ENCODE data around the gene RBM17. TPM values are rescaled to one million over a fixed set of nuclear protein-coding genes. Genes with fewer than 3 reads are reported as not detected.

Gene RBM17
- total RNA-seq, 1 experiment from 2014 or later: 128 TPM

DNA sequence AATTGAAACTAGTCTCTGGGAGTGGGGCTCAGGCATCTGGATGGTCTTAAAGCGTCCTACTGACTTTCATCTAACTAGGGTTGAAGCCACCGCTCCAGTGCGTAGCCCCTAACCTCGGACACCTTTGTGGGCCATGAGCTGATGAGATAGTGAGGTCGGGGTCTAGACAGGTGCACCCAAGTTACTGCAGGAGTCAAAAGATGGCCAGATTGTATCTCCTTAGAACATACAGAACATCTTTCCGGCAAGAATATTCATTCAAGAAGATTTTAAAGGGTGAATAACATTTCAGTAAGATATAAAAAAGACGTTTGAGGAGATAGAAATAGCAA lies 20.6 kb downstream of the RBM17 start:
- intact Hi-C loops (cut with micrococcal nuclease): loop anchor here (1.0 kb wide), 4 partner anchors 42 to 297 kb away; partner anchors contain the start of gene PFKFB3
- BruUV-seq (replicated peaks): no TSS peak
- TF ChIP-seq CTCF (IDR thresholded peaks at IDR 0.05; ENCODE audit: unreplicated experiment): no peak
- H3K4me1 Mint-ChIP-seq (ENCODE audit: insufficient read depth, unreplicated experiment): peaks cover 13% of the 10 kb centered on the region
- ChIA-PET CTCF (interaction anchor here (0.5 to 7.7 kb wide), 8 partner anchors 9 to 576 kb away, joined by 3 to 80 read pairs (median 6); no protein-coding TSS in a partner anchor), POLR2A (interaction anchor here (0.5 to 1.7 kb wide), 3 partner anchors 11 to 297 kb away, joined by 3 to 5 read pairs (median 3); no protein-coding TSS in a partner anchor)
- no peak overlapping the region for H3K27ac Mint-ChIP-seq (ENCODE audit: low read depth, unreplicated experiment)
- no peak overlapping the region for H3K4me3 Mint-ChIP-seq (ENCODE audit: unreplicated experiment)
- no peak for DNase-seq (ENCODE audit: unreplicated experiment)
- peaks cover 92% of the 10 kb centered on the region for H3K36me3 Mint-ChIP-seq (ENCODE audit: insufficient read depth, unreplicated experiment)
- H3K27me3 Mint-ChIP-seq (ENCODE audit: insufficient read depth, unreplicated experiment): no peaks in the 10 kb centered on the region
- no peaks in the 10 kb centered on the region for H3K9me3 Mint-ChIP-seq (ENCODE audit: unreplicated experiment)

DNA sequence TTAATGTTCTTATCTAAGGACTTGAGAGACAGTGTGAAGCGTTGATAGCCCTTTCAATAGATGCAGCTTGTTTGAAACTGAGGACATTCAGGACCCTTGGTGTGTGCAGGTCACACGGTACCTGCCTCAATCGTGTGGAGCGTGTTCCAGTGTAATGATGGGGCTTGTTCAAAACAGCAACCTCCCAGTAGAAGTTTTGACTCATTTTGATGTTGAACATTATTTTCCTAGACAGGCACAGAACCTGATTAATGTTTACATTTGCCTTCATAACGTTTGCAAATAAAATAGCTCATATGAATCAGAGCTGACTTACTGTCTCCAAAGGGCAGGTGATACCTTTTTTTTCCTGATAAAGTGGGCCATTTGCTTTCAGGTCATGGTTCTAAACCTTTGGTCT lies 21.3 kb downstream of the RBM17 start:
- DNase-seq (ENCODE audit: unreplicated experiment): no peak
- Mint-ChIP-seq H3K9me3 (ENCODE audit: unreplicated experiment) (no peaks in the 10 kb centered on the region), H3K27ac (ENCODE audit: low read depth, unreplicated experiment) (no peak overlapping the region), H3K36me3 (ENCODE audit: insufficient read depth, unreplicated experiment) (peaks cover 91% of the 10 kb centered on the region), H3K27me3 (ENCODE audit: insufficient read depth, unreplicated experiment) (no peaks in the 10 kb centered on the region), H3K4me3 (ENCODE audit: unreplicated experiment) (no peak overlapping the region), H3K4me1 (ENCODE audit: insufficient read depth, unreplicated experiment) (peaks cover 17% of the 10 kb centered on the region)
- intact Hi-C loops (cut with micrococcal nuclease): no loop called here
- no peak for TF ChIP-seq CTCF (IDR thresholded peaks at IDR 0.05; ENCODE audit: unreplicated experiment)
- no TSS peak for BruUV-seq (replicated peaks)
- POLR2A ChIA-PET: interaction anchor here (1.4 to 1.7 kb wide), 2 partner anchors 10 to 296 kb away, joined by 3 to 5 read pairs; no protein-coding TSS in a partner anchor
- CTCF ChIA-PET: interaction anchor here (0.7 to 7.7 kb wide), 9 partner anchors 24 to 352 kb away, joined by 3 to 80 read pairs (median 4); no protein-coding TSS in a partner anchor

- no peaks in the 10 kb centered on the region for H3K9me3 Mint-ChIP-seq (ENCODE audit: unreplicated experiment)
- peaks cover 84% of the 10 kb centered on the region for H3K36me3 Mint-ChIP-seq (ENCODE audit: insufficient read depth, unreplicated experiment)
- no TSS peak for BruUV-seq (replicated peaks)
- TF ChIP-seq CTCF (IDR thresholded peaks at IDR 0.05; ENCODE audit: unreplicated experiment): no peak
- H3K27ac Mint-ChIP-seq (ENCODE audit: low read depth, unreplicated experiment): no peak overlapping the region
- no peak for DNase-seq (ENCODE audit: unreplicated experiment)
- no peak overlapping the region for H3K4me3 Mint-ChIP-seq (ENCODE audit: unreplicated experiment)
- peaks cover 17% of the 10 kb centered on the region for H3K4me1 Mint-ChIP-seq (ENCODE audit: insufficient read depth, unreplicated experiment)
- intact Hi-C loops (cut with micrococcal nuclease): no loop called here
- CTCF ChIA-PET: no interaction called here
- H3K27me3 Mint-ChIP-seq (ENCODE audit: insufficient read depth, unreplicated experiment): no peaks in the 10 kb centered on the region
- POLR2A ChIA-PET: no interaction called here
Measured at GRCh38 chr10:6112893-6113292, 24.1 kb downstream of the RBM17 start.

DNA sequence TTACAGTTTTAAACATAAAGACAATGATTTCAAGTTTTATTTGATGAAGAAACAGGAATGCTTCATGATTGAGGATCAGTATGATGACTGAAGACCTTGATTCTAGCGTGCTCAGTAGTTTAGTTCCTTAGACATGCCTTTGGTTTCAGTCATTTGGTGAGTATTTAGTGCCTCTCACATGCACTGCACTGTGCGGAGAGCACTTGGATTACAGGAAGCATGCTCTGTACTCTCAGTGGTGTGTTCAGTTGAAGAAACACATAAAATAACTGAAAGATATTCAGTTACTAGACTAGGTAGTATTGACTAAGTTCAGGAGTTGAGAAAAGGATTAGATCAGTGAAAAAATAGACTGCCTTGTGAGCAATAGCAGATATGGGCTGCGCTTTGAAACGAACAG lies 25.5 kb downstream of the RBM17 start:
- ChIA-PET POLR2A (interaction anchor here (1.0 kb wide), 1 partner anchor 14 kb away, joined by 3 read pairs; no protein-coding TSS in a partner anchor), CTCF (no interaction called here)
- H3K27ac Mint-ChIP-seq (ENCODE audit: low read depth, unreplicated experiment): peak overlapping the region; percentile 16
- H3K4me3 Mint-ChIP-seq (ENCODE audit: unreplicated experiment): no peak overlapping the region
- no peak for TF ChIP-seq CTCF (IDR thresholded peaks at IDR 0.05; ENCODE audit: unreplicated experiment)
- H3K27me3 Mint-ChIP-seq (ENCODE audit: insufficient read depth, unreplicated experiment): no peaks in the 10 kb centered on the region
- no peak for DNase-seq (ENCODE audit: unreplicated experiment)
- H3K36me3 Mint-ChIP-seq (ENCODE audit: insufficient read depth, unreplicated experiment): peaks cover 71% of the 10 kb centered on the region
- no peaks in the 10 kb centered on the region for H3K9me3 Mint-ChIP-seq (ENCODE audit: unreplicated experiment)
- intact Hi-C loops (cut with micrococcal nuclease): no loop called here
- peaks cover 7% of the 10 kb centered on the region for H3K4me1 Mint-ChIP-seq (ENCODE audit: insufficient read depth, unreplicated experiment)
- no TSS peak for BruUV-seq (replicated peaks)
